GM13976 (cell line): Measurements from ENCODE around the gene MATCAP1.

ENCODE experiments used
- DNase-seq: peaks from one replicate; pipeline ENCODE4 v3.0.0; 2012; ENCODE audit warnings: low spot score
- CTCF ChIP-seq: IDR thresholded peaks from 2 replicates; pipeline ENCODE4 v1.5.1; 2012; ENCODE audit warnings: borderline replicate concordance, mild to moderate bottlenecking; ENCODE audit not compliant: insufficient read depth; ENCODE audit errors: extremely low read depth, missing control alignments, control extremely low read depth
- in situ Hi-C: fragments of 300-500 bp; cut with MboI; formaldehyde crosslinking; loops from one replicate; pipeline ENCODE4 v1.12.0; 2022; ENCODE audit warnings: low sequenced_read_pairs, mixed read lengths, inconsistent platforms; ENCODE audit not compliant: unreplicated experiment

The MATCAP1 gene

GRCh38 chr16:67197704-67198103 lies 13.9 kb upstream of the MATCAP1 start:
- TF ChIP-seq CTCF: no peak
- DNase-seq: peak; percentile 24
- in situ Hi-C loops: no loop called here

- no peak for TF ChIP-seq CTCF
- in situ Hi-C loops: no loop called here
- no peak for DNase-seq
These were observed 13.1 kb upstream of the MATCAP1 start for GRCh38 chr16:67196881-67197280.

- DNase-seq: no peak
- in situ Hi-C loops: no loop called here
- TF ChIP-seq CTCF: no peak
These were observed 11.9 kb upstream of the MATCAP1 start for GRCh38 chr16:67195676-67196075.

- in situ Hi-C loops: no loop called here
- no peak for TF ChIP-seq CTCF
These were observed 10.5 kb upstream of the MATCAP1 start for GRCh38 chr16:67194260-67194659.

DNA sequence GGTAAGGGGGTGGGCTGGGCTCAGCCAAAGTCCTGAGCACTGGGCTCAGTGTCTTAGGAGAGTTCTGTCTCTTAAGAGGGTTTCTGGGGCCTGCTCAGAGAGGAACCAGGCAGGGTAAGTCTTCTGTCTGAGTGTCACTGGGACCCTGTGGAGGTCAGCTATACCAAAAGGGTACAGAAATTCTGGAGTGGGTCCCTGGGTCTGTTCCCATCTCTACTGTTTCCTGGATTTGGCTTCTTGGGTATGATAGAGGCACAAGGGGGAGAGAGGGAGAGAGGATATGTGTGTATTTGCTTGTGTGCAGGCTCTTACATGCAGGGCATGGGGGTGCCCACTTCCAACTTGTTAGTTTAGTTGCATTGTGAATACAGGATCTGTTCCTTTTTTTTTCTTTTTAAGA lies 9.8 kb upstream of the MATCAP1 start:
- in situ Hi-C loops: no loop called here
- no peak for DNase-seq
- no peak for TF ChIP-seq CTCF

More at GRCh38 chr16:67194260-67194659, 10.5 kb upstream of the MATCAP1 start:
- no peak for DNase-seq

GRCh38 chr16:67192781-67193361 lies 9.1 kb upstream of the MATCAP1 start:
- DNase-seq: no peak
- in situ Hi-C loops: no loop called here
- TF ChIP-seq CTCF: no peak
